ENCODE data around the gene SLC19A2. TPM values are rescaled to one million over a fixed set of nuclear protein-coding genes. Genes with fewer than 3 reads are reported as not detected.

SLC19A2 gene
- total and polyA plus RNA-seq, 2 of the 13 experiments (the other 11 are each of a cell fraction or from before 2014, with no cell fraction given) = 30.4 to 56.0 TPM

DNA sequence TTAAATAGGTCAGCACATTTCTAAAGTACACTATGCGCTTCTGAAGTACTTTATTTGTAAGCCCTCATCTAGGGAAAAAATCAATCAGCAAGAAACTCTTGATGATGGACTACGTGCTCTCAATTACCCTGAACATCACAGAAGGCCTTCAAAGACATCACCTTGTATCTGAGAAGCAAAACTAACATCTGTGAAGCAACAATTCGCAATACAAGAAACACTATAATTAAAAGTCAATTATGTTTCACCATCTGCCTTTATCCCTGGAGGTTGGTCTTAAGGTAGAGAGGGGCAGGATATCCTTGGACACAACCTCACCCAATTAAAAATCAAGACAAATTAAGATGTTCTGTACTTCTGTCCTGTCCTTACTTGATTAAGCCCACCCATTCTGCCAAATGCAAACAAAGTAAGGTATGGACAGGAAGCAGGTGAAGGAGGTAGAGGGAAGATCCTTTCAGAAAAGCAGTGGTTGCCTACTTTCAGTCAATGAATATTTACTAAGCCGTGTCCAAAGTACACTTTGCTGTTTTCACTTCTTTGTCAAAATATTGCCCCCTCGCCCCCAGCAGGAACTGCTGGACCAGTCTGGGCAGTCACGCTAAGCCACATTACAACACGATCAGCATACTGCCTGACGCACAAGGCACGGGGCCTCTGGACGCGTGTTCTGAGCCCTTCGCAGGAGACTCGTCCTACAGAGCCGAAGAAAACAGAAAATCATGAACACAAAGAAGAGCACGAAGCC is 887 bp downstream of the SLC19A2 start (continued):
- no peak for TF ChIP-seq GLI4 (CRISPR knock-in tag; IDR thresholded peaks at IDR 0.05; ENCODE audit: borderline replicate concordance)
- peak; percentile 76; the same call in 1 of the 2 replicates for TF ChIP-seq MXD1 (CRISPR knock-in tag; IDR thresholded peaks at IDR 0.05)
- TF ChIP-seq, protein P1, sequence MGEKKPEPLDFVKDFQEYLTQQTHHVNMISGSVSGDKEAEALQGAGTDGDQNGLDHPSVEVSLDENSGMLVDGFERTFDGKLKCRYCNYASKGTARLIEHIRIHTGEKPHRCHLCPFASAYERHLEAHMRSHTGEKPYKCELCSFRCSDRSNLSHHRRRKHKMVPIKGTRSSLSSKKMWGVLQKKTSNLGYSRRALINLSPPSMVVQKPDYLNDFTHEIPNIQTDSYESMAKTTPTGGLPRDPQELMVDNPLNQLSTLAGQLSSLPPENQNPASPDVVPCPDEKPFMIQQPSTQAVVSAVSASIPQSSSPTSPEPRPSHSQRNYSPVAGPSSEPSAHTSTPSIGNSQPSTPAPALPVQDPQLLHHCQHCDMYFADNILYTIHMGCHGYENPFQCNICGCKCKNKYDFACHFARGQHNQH (CRISPR knock-in tag; IDR thresholded peaks at IDR 0.05) = peak; percentile 45; the same call in 1 of the 2 replicates

GRCh38 chr1:169484101-169484500 is 1.6 kb downstream of the SLC19A2 start:
- TF ChIP-seq SNAI1 (CRISPR knock-in tag; IDR thresholded peaks at IDR 0.05; ENCODE audit: borderline replicate concordance) (no peak), DNMT3B (CRISPR knock-in tag; conservative IDR thresholded peaks at IDR 0.05) (no peak), SNRNP70 (IDR thresholded peaks at IDR 0.05; ENCODE audit: low read depth, low read length) (no peak)
- TF ChIP-seq, protein P2, sequence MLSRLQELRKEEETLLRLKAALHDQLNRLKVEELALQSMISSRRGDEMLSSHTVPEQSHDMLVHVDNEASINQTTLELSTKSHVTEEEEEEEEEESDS (CRISPR knock-in tag; IDR thresholded peaks at IDR 0.05; ENCODE audit: borderline replicate concordance) = no peak
- WGBS (ENCODE audit: low lambda C conversion rate) = 2% methylated on average over 4 of the region's 4 CpGs

More at GRCh38 chr1:169484101-169484500, 1.6 kb downstream of the SLC19A2 start:
- Histone ChIP-seq H3K9ac (ENCODE audit: insufficient read depth, low read depth, low read length) (peak overlapping the region; percentile 92), H3K27me3 (ENCODE audit: control insufficient read depth in 1 of 2, insufficient read depth in 2 of 2, low read length in 2 of 2) (no peaks in the 10 kb centered on the region; a peak in 1 of 5 replicates), H2AFZ (ENCODE audit: low read length) (no peak overlapping the region), H3K79me2 (ENCODE audit: insufficient read depth, low read length) (peaks cover 79% of the 10 kb centered on the region), H3K27ac (ENCODE audit: extremely low read length, insufficient read depth, low read length) (peak overlapping the region; percentile 95), H4K20me1 (ENCODE audit: insufficient read depth, low read length) (peaks cover 50% of the 10 kb centered on the region), H3K4me1 (ENCODE audit: insufficient read depth, low read length) (peaks cover 71% of the 10 kb centered on the region), H3K9me3 (ENCODE audit: low read length) (no peaks in the 10 kb centered on the region), H3K4me2 (ENCODE audit: low read depth, low read length) (peak overlapping the region; percentile 91), H3K36me3 (replicated peaks in 1 of 2; ENCODE audit: control insufficient read depth in 1 of 2, insufficient read depth in 2 of 2, low read length in 2 of 2) (no peaks in the 10 kb centered on the region; a peak in 1 of 5 replicates), H3K4me3 (replicated peaks in 1 of 3; ENCODE audit: insufficient read depth in 1 of 3, low read depth in 2 of 3, low read length in 3 of 3) (peak overlapping the region; percentile 62 to 87 (median 81))
- no peak for ATAC-seq
- DNase-seq (ENCODE audit: low spot score) = no peak
- BruUV-seq (replicated peaks) = no TSS peak
- intact Hi-C loops (cut with micrococcal nuclease; ENCODE audit: unreplicated experiment) = loop anchor here (10.0 kb wide), 1 partner anchor 379 kb away; the partner anchor contains the start of gene ATP1B1
- POLR2A ChIA-PET = no interaction called here
- CTCF ChIA-PET (ENCODE audit: low intra/inter-chr PET ratio, low total read pairs) = no interaction called here
- in situ Hi-C loops (cut with HindIII; ENCODE audit: extremely low pct_ligation_motif_present, low pct_unique_long_range_greater_than_20kb) = no loop called here
- FAIRE-seq = no peak

Data from HepG2 (cell line).